LNCAP (cell line): ENCODE data around the gene CCHCR1.

Experiments
- CTCF ChIP-seq: fragments of 450-650 bp; IDR thresholded peaks from 2 replicates; pipeline ENCODE4 v1.5.1; 2017; ENCODE audit warnings: mild to moderate bottlenecking

Gene CCHCR1

GRCh38 chr6:31113861-31114540, 43.6 kb downstream of the CCHCR1 start:
- TF ChIP-seq CTCF = no peak

GRCh38 chr6:31112478-31112877, 45.1 kb downstream of the CCHCR1 start, which contains the start of gene C6orf15:
C6orf15 (minus strand) TSS chr6:31112575; CDS start chr6:31112555, 20 bp downstream.
- no peak for TF ChIP-seq CTCF

- TF ChIP-seq CTCF = no peak
Measured at GRCh38 chr6:31111712-31112111, 45.9 kb downstream of the CCHCR1 start.

GRCh38 chr6:31110825-31111582, 46.6 kb downstream of the CCHCR1 start:
- TF ChIP-seq CTCF = no peak

- TF ChIP-seq CTCF = no peak
Measured at GRCh38 chr6:31107052-31107451, 50.5 kb downstream of the CCHCR1 start.

- no peak for TF ChIP-seq CTCF
Measured at GRCh38 chr6:31103136-31103535, 54.5 kb downstream of the CCHCR1 start.

GRCh38 chr6:31098449-31098938, 59.1 kb downstream of the CCHCR1 start:
- TF ChIP-seq CTCF = no peak
